Thymus (tissue), 11 donors: Measurements from ENCODE around the gene ZRANB1. TPM values are rescaled to one million over a fixed set of nuclear protein-coding genes. Genes with fewer than 3 reads are reported as not detected.

Experiments used
- DNase-seq, 9 donors: peaks; one replicate each; pipeline ENCODE4 v3.0.0-alpha.2; 2013; ENCODE audit warnings: low spot score in 9 of 9, low read depth in 6 of 9, missing footprints in 1 of 9
- H3K27ac ChIP-seq, 2 donors: one replicate each; pipeline ENCODE4 v1.5.1; 2013; ENCODE audit warnings: control low read depth in 1 of 2, low read depth in 1 of 2, low read length in 1 of 2, mild to moderate bottlenecking in 1 of 2, moderate library complexity in 1 of 2
- H3K27me3 ChIP-seq, 2 donors: one replicate each; pipeline ENCODE4 v1.5.1; 2013; ENCODE audit warnings: low read length in 1 of 2; ENCODE audit not compliant: control insufficient read depth in 2 of 2, insufficient read depth in 1 of 2
- H3K36me3 ChIP-seq, 2 donors: one replicate each; pipeline ENCODE4 v1.5.1; 2013; ENCODE audit warnings: low read length in 1 of 2, mild to moderate bottlenecking in 1 of 2, moderate library complexity in 1 of 2; ENCODE audit not compliant: control insufficient read depth in 2 of 2, insufficient read depth in 2 of 2
- H3K4me1 ChIP-seq, 2 donors: one replicate each; pipeline ENCODE4 v1.5.1; 2013; ENCODE audit warnings: low read length in 2 of 2; ENCODE audit not compliant: control insufficient read depth in 2 of 2, insufficient read depth in 2 of 2
- H3K4me3 ChIP-seq, 2 donors: one replicate each; pipeline ENCODE4 v1.5.1; 2013; ENCODE audit warnings: low read length in 2 of 2, control low read depth in 1 of 2, mild to moderate bottlenecking in 1 of 2
- H3K9me3 ChIP-seq, 2 donors: one replicate each; pipeline ENCODE4 v1.5.1; 2013; ENCODE audit warnings: low read length in 1 of 2, mild to moderate bottlenecking in 1 of 2; ENCODE audit not compliant: control insufficient read depth in 2 of 2, insufficient read depth in 1 of 2
- WGBS: extraction: QIAGEN DNeasy Blood & Tissue Kit; methylation state at CpG from one replicate; pipeline ENCODE4 v1.1.7; 2013; 5-methylcytosine and 5-hydroxymethylcytosine counted together
- polyA plus RNA-seq: library from polyadenylated mRNA; stranded (reverse); fragments of 200-250 nt; gene quantifications from one replicate; pipeline ENCODE4 v1.2.3, GENCODE V29; 2013
- total RNA-seq: library from RNA; stranded (reverse); fragments of 120-200 nt; gene quantifications from one replicate; pipeline ENCODE4 v1.2.4, GENCODE V29; 2013
- donor health status: healthy.

ZRANB1 gene
- total and polyA plus RNA-seq, 2 donors = 16.0 to 17.5 TPM

GRCh38 chr10:124993736-124994451, 52.0 kb downstream of the ZRANB1 start:
- DNase-seq = no peak
- Histone ChIP-seq H3K9me3 (no peaks in the 10 kb centered on the region), H3K36me3 (peaks cover 10 to 11% of the 10 kb centered on the region in 2 donors), H3K4me3 (no peak overlapping the region), H3K27me3 (no peaks in the 10 kb centered on the region), H3K27ac (no peak overlapping the region), H3K4me1 (no peaks in the 10 kb centered on the region)
- 96% methylated on average over 21 of the region's 21 CpGs for WGBS

- 98% methylated on average over 31 of the region's 31 CpGs for WGBS
- H3K9me3 ChIP-seq = no peaks in the 10 kb centered on the region
- H3K4me1 ChIP-seq = no peaks in the 10 kb centered on the region
- no peaks in the 10 kb centered on the region for H3K27me3 ChIP-seq
- no peak overlapping the region for H3K27ac ChIP-seq
- no peak for DNase-seq
- H3K4me3 ChIP-seq = no peak overlapping the region
- peaks cover 8 to 10% of the 10 kb centered on the region in 2 donors for H3K36me3 ChIP-seq
Measured at GRCh38 chr10:124994573-124995473, 52.9 kb downstream of the ZRANB1 start.

- Histone ChIP-seq H3K4me1 (peaks cover 5 to 6% of the 10 kb centered on the region in 2 donors), H3K36me3 (peaks cover 7 to 9% of the 10 kb centered on the region in 2 donors), H3K27me3 (no peaks in the 10 kb centered on the region), H3K4me3 (no peak overlapping the region), H3K27ac (no peak overlapping the region), H3K9me3 (no peaks in the 10 kb centered on the region)
- WGBS = 97% methylated on average over 11 of the region's 11 CpGs
- no peak for DNase-seq
Measured at GRCh38 chr10:124995605-124996004, 53.7 kb downstream of the ZRANB1 start.

GRCh38 chr10:124996127-124996853, 54.4 kb downstream of the ZRANB1 start:
- WGBS = 93% methylated on average over 24 of the region's 24 CpGs
- Histone ChIP-seq H3K36me3 (peaks cover under 1 to 3% of the 10 kb centered on the region in 2 donors), H3K27ac (no peak overlapping the region), H3K4me3 (no peak overlapping the region), H3K27me3 (no peaks in the 10 kb centered on the region), H3K4me1 (peaks cover 6 to 7% of the 10 kb centered on the region in 2 donors), H3K9me3 (no peaks in the 10 kb centered on the region)
- no peak for DNase-seq

- peaks cover 6 to 7% of the 10 kb centered on the region in 2 donors for H3K4me1 ChIP-seq
- H3K4me3 ChIP-seq = no peak overlapping the region
- H3K36me3 ChIP-seq = no peaks in the 10 kb centered on the region
- 97% methylated on average over 17 of the region's 17 CpGs for WGBS
- no peaks in the 10 kb centered on the region for H3K9me3 ChIP-seq
- H3K27me3 ChIP-seq = no peaks in the 10 kb centered on the region
- no peak for DNase-seq
- H3K27ac ChIP-seq = no peak overlapping the region
Measured at GRCh38 chr10:124996854-124997215, 54.9 kb downstream of the ZRANB1 start.

- DNase-seq = no peak
- H3K9me3 ChIP-seq = no peaks in the 10 kb centered on the region
- H3K27me3 ChIP-seq = no peaks in the 10 kb centered on the region
- no peak overlapping the region for H3K27ac ChIP-seq
- 98% methylated on average over 11 of the region's 11 CpGs for WGBS
- no peak overlapping the region for H3K4me3 ChIP-seq
- H3K36me3 ChIP-seq = no peaks in the 10 kb centered on the region
- peaks cover 6 to 7% of the 10 kb centered on the region in 2 donors for H3K4me1 ChIP-seq
Measured at GRCh38 chr10:124997306-124997705, 55.4 kb downstream of the ZRANB1 start.

- H3K27ac ChIP-seq = no peak overlapping the region
- H3K9me3 ChIP-seq = no peaks in the 10 kb centered on the region
- no peaks in the 10 kb centered on the region for H3K27me3 ChIP-seq
- H3K36me3 ChIP-seq = no peaks in the 10 kb centered on the region
- WGBS = 96% methylated on average over 35 of the region's 35 CpGs
- no peak for DNase-seq
- H3K4me3 ChIP-seq = no peak overlapping the region
- H3K4me1 ChIP-seq = peaks cover 6 to 7% of the 10 kb centered on the region in 2 donors
Measured at GRCh38 chr10:124997771-124998623, 56.1 kb downstream of the ZRANB1 start.

GRCh38 chr10:124998624-124999291, 56.8 kb downstream of the ZRANB1 start:
- WGBS = 96% methylated on average over 16 of the region's 16 CpGs
- Histone ChIP-seq H3K9me3 (no peaks in the 10 kb centered on the region), H3K4me3 (no peak overlapping the region), H3K4me1 (peaks cover 6 to 7% of the 10 kb centered on the region in 2 donors), H3K27me3 (no peaks in the 10 kb centered on the region), H3K27ac (no peak overlapping the region), H3K36me3 (no peaks in the 10 kb centered on the region)
- DNase-seq = no peak
